Keratinocyte (primary cell): Measurements from ENCODE around the gene FRMD6. TPM values are rescaled to one million over a fixed set of nuclear protein-coding genes. Genes with fewer than 3 reads are reported as not detected.

Experiments
- DNase-seq: peaks from one replicate; pipeline ENCODE4 v3.0.0-alpha.2; 2011; ENCODE audit warnings: low read depth, missing footprints, low spot score
- FAIRE-seq: peaks from 2 replicates; lab custom pipeline; 2011; peaks lifted over from hg19 to GRCh38; lab: Jason Lieb, UNC
- H2AFZ ChIP-seq: 2 replicates; pipeline ENCODE4 v1.6.0; 2012; ENCODE audit warnings: low read length, control low read depth, inconsistent platforms; ENCODE audit not compliant: control insufficient read depth
- H3K27ac ChIP-seq: 2 replicates; pipeline ENCODE4 v1.5.1; 2011; ENCODE audit warnings: low read length; ENCODE audit not compliant: control insufficient read depth, insufficient read depth
- H3K27me3 ChIP-seq: 3 replicates; pipeline ENCODE4 v1.6.0; 2011; ENCODE audit warnings: low read length; ENCODE audit not compliant: control insufficient read depth, insufficient read depth; ENCODE audit errors: extremely low read depth
- H3K36me3 ChIP-seq, 2 experiments: 2 replicates in 1 of 2; 3 replicates in 1 of 2; pipeline ENCODE4 v1.5.1; 2011; ENCODE audit warnings: low read length in 2 of 2, mild to moderate bottlenecking in 1 of 2; ENCODE audit not compliant: control insufficient read depth in 2 of 2, insufficient read depth in 2 of 2; ENCODE audit errors: extremely low read depth in 1 of 2
- H3K4me1 ChIP-seq: 3 replicates; pipeline ENCODE4 v1.5.1; 2011; ENCODE audit warnings: low read length; ENCODE audit not compliant: control insufficient read depth, insufficient read depth; ENCODE audit errors: extremely low read depth
- H3K4me2 ChIP-seq: 3 replicates; pipeline ENCODE4 v1.6.0; 2011; ENCODE audit warnings: low read depth, low read length; ENCODE audit not compliant: control insufficient read depth, insufficient read depth; ENCODE audit errors: extremely low read depth
- H3K4me3 ChIP-seq, 3 experiments: fragments of 200-600 bp in 1 of 3; sonication (generic) in 1 of 3; 2 replicates in 2 of 3; 3 replicates in 1 of 3; pipeline ENCODE4 v1.5.1; 2011 to 2016; ENCODE audit warnings: low read length in 3 of 3, mild to moderate bottlenecking in 3 of 3, control low read depth in 2 of 3, inconsistent platforms in 1 of 3, low read depth in 1 of 3, mixed read lengths in 1 of 3, mixed run types in 1 of 3, moderate library complexity in 1 of 3; ENCODE audit not compliant: control insufficient read depth in 2 of 3, insufficient read depth in 2 of 3; ENCODE audit errors: extremely low read depth in 1 of 3
- H3K79me2 ChIP-seq: 2 replicates; pipeline ENCODE4 v1.6.0; 2012; ENCODE audit warnings: low read length; ENCODE audit not compliant: control insufficient read depth, insufficient read depth
- H3K9ac ChIP-seq: 3 replicates; pipeline ENCODE4 v1.6.0; 2011; ENCODE audit warnings: low read length; ENCODE audit not compliant: control insufficient read depth, insufficient read depth; ENCODE audit errors: extremely low read depth
- H3K9me1 ChIP-seq: 3 replicates; pipeline ENCODE4 v1.6.0; 2011; ENCODE audit warnings: low read length; ENCODE audit not compliant: control insufficient read depth, insufficient read depth; ENCODE audit errors: extremely low read depth
- H3K9me3 ChIP-seq: 2 replicates; pipeline ENCODE4 v1.5.1; 2012; ENCODE audit warnings: low read depth, low read length; ENCODE audit not compliant: control insufficient read depth
- H4K20me1 ChIP-seq: 3 replicates; pipeline ENCODE4 v1.6.0; 2011; ENCODE audit warnings: low read length; ENCODE audit not compliant: control insufficient read depth, insufficient read depth; ENCODE audit errors: extremely low read depth
- EZH2 ChIP-seq: IDR thresholded peaks from one replicate; pipeline ENCODE4 v1.6.1; 2012; ENCODE audit warnings: inconsistent platforms, mild to moderate bottlenecking, low read length, moderate library complexity
- dilution Hi-C: fragments of 300-500 bp; cut with MboI; formaldehyde crosslinking; loops from one replicate; pipeline ENCODE4 v1.7.0; 2020; ENCODE audit warnings: low sequenced_read_pairs; ENCODE audit not compliant: extremely low pct_ligation_motif_present
- polyA plus RNA-seq, 5 experiments: library from polyadenylated mRNA; depleted of rRNA in 3 of 5; stranded (reverse) in 3 of 5; stranded (forward) in 1 of 5; unstranded in 1 of 5; fragments of >200 nt; gene quantifications; 1 replicate in 1 of 5; 2 replicates in 3 of 5; 3 replicates in 1 of 5; pipeline versions ENCODE4 v1.2.1 to v1.2.3, GENCODE V29; 2011 to 2012; ENCODE audit warnings: missing spikeins in 2 of 5, low read depth in 1 of 5, low replicate concordance in 1 of 5
- TF ChIP-seq, protein P1 (sequence below), 3 experiments: IDR thresholded peaks in 1 of 3; conservative IDR thresholded peaks in 1 of 3; optimal IDR thresholded peaks in 1 of 3; 2 replicates in 2 of 3; 3 replicates in 1 of 3; pipeline versions ENCODE3 to v1.5.1; 2011; ENCODE audit warnings: low read length in 3 of 3, mild to moderate bottlenecking in 3 of 3, moderate library complexity in 2 of 3, control low read depth in 1 of 3, inconsistent platforms in 1 of 3; ENCODE audit not compliant: insufficient read depth in 2 of 3; ENCODE audit errors: extremely low read depth in 1 of 3

The FRMD6 gene
- polyA plus RNA-seq, 1 donor (not counting 4 experiments of a cell fraction or from before 2014, with no cell fraction given): 120 TPM

DNA sequence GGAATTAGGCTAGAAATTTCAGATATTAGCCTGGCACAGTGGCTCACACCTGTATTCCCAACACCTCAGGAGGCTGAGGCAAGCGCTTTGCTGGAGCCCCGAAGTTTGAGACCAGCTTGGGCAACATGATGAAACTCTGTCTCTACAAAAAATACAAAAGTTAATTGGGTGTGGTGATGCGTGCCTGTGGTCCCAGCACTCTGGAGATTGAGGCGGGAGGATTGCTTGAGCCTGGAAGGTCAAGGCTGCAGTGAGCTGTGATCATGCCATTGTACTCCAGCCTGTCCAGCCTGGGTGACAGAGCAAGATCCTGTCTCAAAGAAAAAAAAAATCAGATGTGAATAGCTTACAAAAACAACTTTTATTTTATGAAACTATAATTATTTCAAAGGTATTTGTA lies 15.1 kb downstream of the FRMD6 start:
- Histone ChIP-seq H4K20me1 (no peaks in the 10 kb centered on the region), H2AFZ (no peak overlapping the region), H3K4me3 (no peak overlapping the region), H3K9me1 (no peaks in the 10 kb centered on the region), H3K9me3 (no peaks in the 10 kb centered on the region), H3K4me1 (no peaks in the 10 kb centered on the region), H3K79me2 (peaks cover 92% of the 10 kb centered on the region), H3K27me3 (no peaks in the 10 kb centered on the region), H3K36me3 (no peaks in the 10 kb centered on the region), H3K4me2 (no peak overlapping the region), H3K27ac (no peak overlapping the region), H3K9ac (no peak overlapping the region)
- dilution Hi-C loops: no loop called here
- TF ChIP-seq EZH2: no peak
- TF ChIP-seq, protein P1, sequence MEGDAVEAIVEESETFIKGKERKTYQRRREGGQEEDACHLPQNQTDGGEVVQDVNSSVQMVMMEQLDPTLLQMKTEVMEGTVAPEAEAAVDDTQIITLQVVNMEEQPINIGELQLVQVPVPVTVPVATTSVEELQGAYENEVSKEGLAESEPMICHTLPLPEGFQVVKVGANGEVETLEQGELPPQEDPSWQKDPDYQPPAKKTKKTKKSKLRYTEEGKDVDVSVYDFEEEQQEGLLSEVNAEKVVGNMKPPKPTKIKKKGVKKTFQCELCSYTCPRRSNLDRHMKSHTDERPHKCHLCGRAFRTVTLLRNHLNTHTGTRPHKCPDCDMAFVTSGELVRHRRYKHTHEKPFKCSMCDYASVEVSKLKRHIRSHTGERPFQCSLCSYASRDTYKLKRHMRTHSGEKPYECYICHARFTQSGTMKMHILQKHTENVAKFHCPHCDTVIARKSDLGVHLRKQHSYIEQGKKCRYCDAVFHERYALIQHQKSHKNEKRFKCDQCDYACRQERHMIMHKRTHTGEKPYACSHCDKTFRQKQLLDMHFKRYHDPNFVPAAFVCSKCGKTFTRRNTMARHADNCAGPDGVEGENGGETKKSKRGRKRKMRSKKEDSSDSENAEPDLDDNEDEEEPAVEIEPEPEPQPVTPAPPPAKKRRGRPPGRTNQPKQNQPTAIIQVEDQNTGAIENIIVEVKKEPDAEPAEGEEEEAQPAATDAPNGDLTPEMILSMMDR (optimal IDR thresholded peaks at IDR 0.05 in 1 of 3, IDR thresholded peaks at IDR 0.05 in 1 of 3, conservative IDR thresholded peaks at IDR 0.05 in 1 of 3; ENCODE audit: extremely low read depth in 1 of 3, insufficient read depth in 2 of 3, low read length in 3 of 3): no peak
- FAIRE-seq (no peak), DNase-seq (no peak)

DNA sequence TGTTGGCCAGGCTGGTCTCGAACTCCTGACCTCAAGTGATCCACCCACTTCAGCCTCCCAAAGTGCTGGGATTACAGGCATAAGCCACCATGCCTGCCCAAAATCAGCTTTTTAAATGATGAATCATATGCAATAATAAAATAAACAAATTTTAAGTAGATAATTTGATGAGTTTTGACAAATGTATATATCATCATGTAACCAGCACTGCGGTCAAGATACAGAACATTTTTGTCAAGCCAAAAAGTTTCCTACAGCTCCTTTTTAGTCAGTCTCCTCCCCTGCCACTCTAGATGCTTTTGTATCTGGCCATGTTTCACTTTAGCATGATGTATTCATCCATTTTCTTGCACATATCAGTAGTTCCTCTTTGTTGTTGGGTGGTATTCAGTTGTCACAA lies 17.2 kb downstream of the FRMD6 start:
- Histone ChIP-seq H2AFZ (no peak overlapping the region), H3K9me3 (no peaks in the 10 kb centered on the region), H3K36me3 (peaks cover 0 to 5% of the 10 kb centered on the region in 2 experiments), H3K27me3 (no peaks in the 10 kb centered on the region), H3K4me3 (no peak overlapping the region), H3K4me1 (peaks cover under 1% of the 10 kb centered on the region), H4K20me1 (no peaks in the 10 kb centered on the region), H3K79me2 (peaks cover 92% of the 10 kb centered on the region), H3K27ac (no peak overlapping the region), H3K9me1 (no peaks in the 10 kb centered on the region), H3K9ac (no peak overlapping the region), H3K4me2 (no peak overlapping the region)
- dilution Hi-C loops: no loop called here
- TF ChIP-seq, protein P1 (optimal IDR thresholded peaks at IDR 0.05 in 1 of 3, IDR thresholded peaks at IDR 0.05 in 1 of 3, conservative IDR thresholded peaks at IDR 0.05 in 1 of 3; ENCODE audit: extremely low read depth in 1 of 3, insufficient read depth in 2 of 3, low read length in 3 of 3): no peak
- no peak for DNase-seq
- FAIRE-seq: no peak
